Hepatocyte (in vitro differentiated cells): ENCODE data around the gene MUC2.

Experiments used
- CTCF ChIP-seq: fragments of 200-600 bp; sonication (generic); IDR thresholded peaks from 2 replicates; pipeline ENCODE4 v1.5.1; 2016; ENCODE audit warnings: antibody characterized with exemption, mild to moderate bottlenecking; ENCODE audit not compliant: poor library complexity
- EZH2 ChIP-seq: fragments of 200-600 bp; sonication (generic); IDR thresholded peaks from 2 replicates; pipeline ENCODE4 v1.6.1; 2016; ENCODE audit warnings: antibody characterized with exemption, mild to moderate bottlenecking, borderline replicate concordance
- EZH2phosphoT487 ChIP-seq: fragments of 200-600 bp; sonication (generic); IDR thresholded peaks from one replicate; pipeline ENCODE4 v1.6.1; 2018; ENCODE audit warnings: antibody characterized with exemption, mild to moderate bottlenecking, low read depth, moderate library complexity; ENCODE audit not compliant: unreplicated experiment, severe bottlenecking

DNA sequence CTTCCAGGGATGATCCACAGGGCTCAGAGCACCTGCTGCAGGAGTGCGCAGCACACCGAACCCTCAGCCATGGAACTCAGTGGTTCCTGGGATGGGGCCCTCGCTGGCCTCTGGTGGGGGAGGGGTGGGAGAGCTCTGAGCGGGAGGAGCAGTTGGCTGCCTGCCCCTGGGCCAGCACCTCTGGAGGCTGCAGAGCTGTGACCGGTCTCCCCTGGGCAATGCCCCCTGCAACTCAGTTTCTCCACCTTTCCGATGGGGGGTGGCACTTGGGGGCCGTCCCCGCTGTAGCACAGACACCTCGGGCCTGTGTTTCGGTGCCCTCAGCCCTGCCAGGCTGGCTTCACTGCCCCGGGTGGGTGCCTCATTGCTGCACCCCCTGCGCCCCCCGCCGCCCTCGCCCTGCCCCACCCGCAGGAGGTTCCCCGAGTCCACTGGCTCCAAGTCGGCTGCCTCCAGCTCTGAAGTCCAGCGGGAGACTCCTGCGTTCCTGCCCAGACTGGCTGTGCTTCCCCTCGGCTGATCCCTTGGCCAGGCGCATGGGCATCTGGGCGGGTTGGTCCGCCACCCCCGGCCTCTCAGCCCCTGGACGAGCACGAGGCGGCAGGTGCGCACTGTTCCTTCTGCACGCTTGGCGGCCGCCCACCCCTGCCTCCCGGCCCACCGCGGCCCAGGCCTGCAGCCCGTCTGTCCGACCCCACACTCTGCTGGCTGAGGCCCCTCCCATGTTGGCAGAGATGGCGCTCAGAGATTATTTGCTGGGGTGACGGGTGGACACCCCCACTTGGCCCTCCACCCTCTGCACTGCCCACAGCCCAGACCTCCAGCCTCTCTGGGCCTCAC lies 40.0 kb upstream of the MUC2 start:
- TF ChIP-seq CTCF (no peak), EZH2phosphoT487 (no peak), EZH2 (no peak)
